ENCODE measurements around the gene ITGAE. TPM values are rescaled to one million over a fixed set of nuclear protein-coding genes. Genes with fewer than 3 reads are reported as not detected.
A peak's percentile ranks its signal among the peaks of the same experiment; 100 is the strongest.

The ITGAE gene
- total and polyA plus RNA-seq, 2 donors from 2014 or later: 16.5 to 46.3 TPM

GRCh38 chr17:3761036-3761917, 39.7 kb downstream of the ITGAE start:
- FAIRE-seq (no peak), DNase-seq (peak in 1 of 5 donors; percentile 64)
- TF ChIP-seq CTCF (IDR thresholded peaks at IDR 0.05; ENCODE audit: borderline replicate concordance, extremely low read depth, insufficient read depth): no peak
- H3K4me1 ChIP-seq (ENCODE audit: control insufficient read depth in 2 of 3, insufficient read depth in 2 of 3, low read depth in 1 of 3, low read length in 3 of 3): no peaks in the 10 kb centered on the region
- H3K9me3 ChIP-seq (ENCODE audit: control insufficient read depth in 2 of 3, insufficient read depth in 1 of 3, low read length in 3 of 3): peaks cover 0 to 9% (median 0%) of the 10 kb centered on the region in 3 donors
- no peaks in the 10 kb centered on the region for H3K36me3 ChIP-seq (ENCODE audit: control insufficient read depth in 2 of 3, insufficient read depth in 3 of 3, low read length in 3 of 3)
- H3K27me3 ChIP-seq (ENCODE audit: control insufficient read depth, insufficient read depth, low read length): no peaks in the 10 kb centered on the region
- H3K9ac ChIP-seq (ENCODE audit: low read length in 3 of 3): no peak overlapping the region
- intact Hi-C loops (cut with DNase I): no loop called here
- H3K27ac ChIP-seq (ENCODE audit: low read depth in 2 of 2, low read length in 2 of 2): no peak overlapping the region
- H3K4me3 ChIP-seq (ENCODE audit: low read length in 3 of 3): no peak overlapping the region

DNA sequence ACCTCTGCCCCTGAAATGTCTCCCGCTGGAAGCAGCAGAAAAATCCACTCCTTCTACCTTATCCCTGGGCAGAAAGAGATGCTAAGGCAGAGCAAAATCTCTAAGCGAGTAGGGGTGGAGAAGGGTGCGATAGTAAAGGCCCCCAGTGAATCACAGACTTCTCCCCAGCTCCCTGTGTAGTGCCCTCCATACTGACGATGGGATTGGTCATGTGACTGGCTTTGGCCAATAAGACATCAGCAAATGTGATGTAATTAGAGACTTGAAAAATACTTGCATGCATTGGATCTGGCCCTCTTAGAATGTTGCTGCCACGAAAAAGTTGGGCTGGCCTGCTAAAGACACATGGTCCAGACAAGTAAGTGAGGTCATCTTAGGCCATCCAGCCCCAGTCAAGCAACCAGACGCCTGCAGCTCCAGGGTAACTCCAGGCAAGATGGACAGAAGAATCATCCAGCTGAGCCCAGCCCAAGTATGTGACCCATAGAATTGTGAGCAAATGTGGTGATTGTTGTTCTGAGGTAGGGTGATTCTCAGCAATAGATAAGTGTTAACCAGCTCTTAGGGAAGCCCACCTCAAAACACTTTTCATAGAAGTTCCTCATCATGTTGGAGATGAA, 41.3 kb downstream of the ITGAE start:
- Histone ChIP-seq H3K4me3 (ENCODE audit: low read length in 3 of 3) (no peak overlapping the region), H3K36me3 (ENCODE audit: control insufficient read depth in 2 of 3, insufficient read depth in 3 of 3, low read length in 3 of 3) (no peaks in the 10 kb centered on the region), H3K9me3 (ENCODE audit: control insufficient read depth in 2 of 3, insufficient read depth in 1 of 3, low read length in 3 of 3) (peaks cover 0 to 9% (median 0%) of the 10 kb centered on the region in 3 donors), H3K27me3 (ENCODE audit: control insufficient read depth, insufficient read depth, low read length) (no peaks in the 10 kb centered on the region), H3K27ac (ENCODE audit: low read depth in 2 of 2, low read length in 2 of 2) (no peak overlapping the region), H3K9ac (ENCODE audit: low read length in 3 of 3) (no peak overlapping the region), H3K4me1 (ENCODE audit: control insufficient read depth in 2 of 3, insufficient read depth in 2 of 3, low read depth in 1 of 3, low read length in 3 of 3) (no peaks in the 10 kb centered on the region)
- DNase-seq: no peak
- intact Hi-C loops (cut with DNase I): no loop called here
- no peak for FAIRE-seq
- TF ChIP-seq CTCF (IDR thresholded peaks at IDR 0.05; ENCODE audit: borderline replicate concordance, extremely low read depth, insufficient read depth): no peak

DNA sequence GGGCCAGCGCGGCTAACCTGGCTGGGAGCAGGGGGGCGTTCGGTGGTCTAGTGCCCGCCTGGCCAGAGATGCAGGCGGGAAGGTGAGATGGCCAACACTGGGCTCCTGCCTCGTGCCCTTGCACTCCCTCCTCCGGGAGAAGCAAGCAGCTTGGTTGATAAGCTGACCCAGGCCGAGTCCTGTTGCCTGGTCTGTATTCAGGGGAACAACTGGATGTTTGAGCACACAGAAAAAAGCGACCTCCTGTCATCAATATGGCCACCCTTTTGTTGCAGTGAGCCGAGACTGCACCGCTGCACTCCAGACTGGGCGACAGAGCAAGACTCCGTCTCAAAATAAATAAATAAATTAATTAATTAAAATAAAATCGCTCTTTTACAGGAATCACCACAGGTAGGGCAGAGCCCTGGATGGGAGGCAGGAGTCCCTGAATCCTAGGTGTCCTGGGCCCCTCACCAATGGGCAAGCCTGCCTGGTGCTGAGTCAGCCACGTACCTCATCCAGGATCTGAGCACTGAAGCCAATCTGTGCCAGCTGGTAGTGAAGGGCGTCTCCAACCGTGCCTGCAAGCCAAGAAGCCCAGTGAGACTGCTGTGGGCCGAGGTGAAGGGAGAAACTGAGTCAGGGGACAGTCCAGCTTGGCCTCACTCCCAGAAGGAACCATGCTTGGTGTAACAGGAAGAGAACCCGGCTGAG, 45.5 kb downstream of the ITGAE start:
- peaks cover 0 to 9% (median 0%) of the 10 kb centered on the region in 3 donors for H3K9me3 ChIP-seq (ENCODE audit: control insufficient read depth in 2 of 3, insufficient read depth in 1 of 3, low read length in 3 of 3)
- FAIRE-seq (no peak), DNase-seq (no peak)
- H3K4me1 ChIP-seq (ENCODE audit: control insufficient read depth in 2 of 3, insufficient read depth in 2 of 3, low read depth in 1 of 3, low read length in 3 of 3): no peaks in the 10 kb centered on the region
- H3K36me3 ChIP-seq (ENCODE audit: control insufficient read depth in 2 of 3, insufficient read depth in 3 of 3, low read length in 3 of 3): no peaks in the 10 kb centered on the region
- peak overlapping the region in 2 of 3 donors; percentile 26 to 59 for H3K4me3 ChIP-seq (ENCODE audit: low read length in 3 of 3)
- intact Hi-C loops (cut with DNase I): no loop called here
- no peak for TF ChIP-seq CTCF (IDR thresholded peaks at IDR 0.05; ENCODE audit: borderline replicate concordance, extremely low read depth, insufficient read depth)
- no peaks in the 10 kb centered on the region for H3K27me3 ChIP-seq (ENCODE audit: control insufficient read depth, insufficient read depth, low read length)
- H3K9ac ChIP-seq (ENCODE audit: low read length in 3 of 3): peak overlapping the region in 1 of 3 donors; percentile 51
- H3K27ac ChIP-seq (ENCODE audit: low read depth in 2 of 2, low read length in 2 of 2): no peak overlapping the region

Data from kidney (tissue), 14 donors.